H1 (cell line): ENCODE data around the gene SUPT20H. TPM values are rescaled to one million over a fixed set of nuclear protein-coding genes. Genes with fewer than 3 reads are reported as not detected.

Experiments used
- BACH1 ChIP-seq: IDR thresholded peaks from 2 replicates; pipeline ENCODE4 v1.6.1; 2012; ENCODE audit warnings: low read length, improper control_type of control experiment
- SP4 ChIP-seq: IDR thresholded peaks from 2 replicates; pipeline ENCODE4 v1.6.1; 2012; ENCODE audit warnings: low read length, inconsistent platforms
- polyA plus RNA-seq, 7 experiments: library from polyadenylated mRNA; depleted of rRNA in 3 of 7; stranded (reverse) in 5 of 7; unstranded in 2 of 7; fragments of >200 nt in 5 of 7; fragments of 200-250 nt in 2 of 7; gene quantifications; 1 replicate in 5 of 7; 2 replicates in 1 of 7; 4 replicates in 1 of 7; pipeline versions ENCODE4 v1.2.1 to v1.2.3, GENCODE V29; 2011 to 2013; ENCODE audit warnings: missing spikeins in 2 of 7, mixed read lengths in 2 of 7
- total RNA-seq: library from RNA; stranded (reverse); fragmentation: NEBNext Ultra II Directional; extraction: Animal tissue kit (Norgen Biotek cat#: 25700); gene quantifications from 2 replicates; pipeline ENCODE4 v1.2.1, GENCODE V29; 2021
- TF ChIP-seq, protein P1 (sequence below): fragments of 300-600 bp; sonication (generic); IDR thresholded peaks from 2 replicates; pipeline ENCODE4 v1.7.1; 2012; ENCODE audit warnings: low read length, moderate library complexity, mild to moderate bottlenecking, inconsistent platforms; ENCODE audit not compliant: insufficient replicate concordance

SUPT20H gene
- total and polyA plus RNA-seq, 2 of the 8 experiments (the other 6 are each of a cell fraction or from before 2014, with no cell fraction given) = 69.2 to 75.1 TPM

DNA sequence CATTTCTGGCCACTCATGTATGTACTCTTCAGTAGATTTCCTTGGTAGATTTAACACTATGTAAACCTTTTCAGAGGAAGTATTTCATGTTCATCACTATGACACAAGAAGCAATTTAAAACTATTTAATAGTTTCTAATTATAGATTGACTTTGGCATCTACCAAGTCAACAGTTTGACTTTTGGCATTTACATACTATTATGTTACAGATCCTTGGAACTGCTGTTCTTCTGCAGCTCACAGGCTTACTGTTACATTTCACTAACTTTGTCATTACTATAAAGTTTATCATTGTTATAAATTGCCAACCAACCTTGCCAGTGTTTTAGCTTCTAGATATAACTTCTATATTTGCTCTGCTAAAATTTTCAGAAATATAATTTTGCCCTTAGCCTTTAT is 18.7 kb downstream of the SUPT20H start (continued):
- TF ChIP-seq, protein P1, sequence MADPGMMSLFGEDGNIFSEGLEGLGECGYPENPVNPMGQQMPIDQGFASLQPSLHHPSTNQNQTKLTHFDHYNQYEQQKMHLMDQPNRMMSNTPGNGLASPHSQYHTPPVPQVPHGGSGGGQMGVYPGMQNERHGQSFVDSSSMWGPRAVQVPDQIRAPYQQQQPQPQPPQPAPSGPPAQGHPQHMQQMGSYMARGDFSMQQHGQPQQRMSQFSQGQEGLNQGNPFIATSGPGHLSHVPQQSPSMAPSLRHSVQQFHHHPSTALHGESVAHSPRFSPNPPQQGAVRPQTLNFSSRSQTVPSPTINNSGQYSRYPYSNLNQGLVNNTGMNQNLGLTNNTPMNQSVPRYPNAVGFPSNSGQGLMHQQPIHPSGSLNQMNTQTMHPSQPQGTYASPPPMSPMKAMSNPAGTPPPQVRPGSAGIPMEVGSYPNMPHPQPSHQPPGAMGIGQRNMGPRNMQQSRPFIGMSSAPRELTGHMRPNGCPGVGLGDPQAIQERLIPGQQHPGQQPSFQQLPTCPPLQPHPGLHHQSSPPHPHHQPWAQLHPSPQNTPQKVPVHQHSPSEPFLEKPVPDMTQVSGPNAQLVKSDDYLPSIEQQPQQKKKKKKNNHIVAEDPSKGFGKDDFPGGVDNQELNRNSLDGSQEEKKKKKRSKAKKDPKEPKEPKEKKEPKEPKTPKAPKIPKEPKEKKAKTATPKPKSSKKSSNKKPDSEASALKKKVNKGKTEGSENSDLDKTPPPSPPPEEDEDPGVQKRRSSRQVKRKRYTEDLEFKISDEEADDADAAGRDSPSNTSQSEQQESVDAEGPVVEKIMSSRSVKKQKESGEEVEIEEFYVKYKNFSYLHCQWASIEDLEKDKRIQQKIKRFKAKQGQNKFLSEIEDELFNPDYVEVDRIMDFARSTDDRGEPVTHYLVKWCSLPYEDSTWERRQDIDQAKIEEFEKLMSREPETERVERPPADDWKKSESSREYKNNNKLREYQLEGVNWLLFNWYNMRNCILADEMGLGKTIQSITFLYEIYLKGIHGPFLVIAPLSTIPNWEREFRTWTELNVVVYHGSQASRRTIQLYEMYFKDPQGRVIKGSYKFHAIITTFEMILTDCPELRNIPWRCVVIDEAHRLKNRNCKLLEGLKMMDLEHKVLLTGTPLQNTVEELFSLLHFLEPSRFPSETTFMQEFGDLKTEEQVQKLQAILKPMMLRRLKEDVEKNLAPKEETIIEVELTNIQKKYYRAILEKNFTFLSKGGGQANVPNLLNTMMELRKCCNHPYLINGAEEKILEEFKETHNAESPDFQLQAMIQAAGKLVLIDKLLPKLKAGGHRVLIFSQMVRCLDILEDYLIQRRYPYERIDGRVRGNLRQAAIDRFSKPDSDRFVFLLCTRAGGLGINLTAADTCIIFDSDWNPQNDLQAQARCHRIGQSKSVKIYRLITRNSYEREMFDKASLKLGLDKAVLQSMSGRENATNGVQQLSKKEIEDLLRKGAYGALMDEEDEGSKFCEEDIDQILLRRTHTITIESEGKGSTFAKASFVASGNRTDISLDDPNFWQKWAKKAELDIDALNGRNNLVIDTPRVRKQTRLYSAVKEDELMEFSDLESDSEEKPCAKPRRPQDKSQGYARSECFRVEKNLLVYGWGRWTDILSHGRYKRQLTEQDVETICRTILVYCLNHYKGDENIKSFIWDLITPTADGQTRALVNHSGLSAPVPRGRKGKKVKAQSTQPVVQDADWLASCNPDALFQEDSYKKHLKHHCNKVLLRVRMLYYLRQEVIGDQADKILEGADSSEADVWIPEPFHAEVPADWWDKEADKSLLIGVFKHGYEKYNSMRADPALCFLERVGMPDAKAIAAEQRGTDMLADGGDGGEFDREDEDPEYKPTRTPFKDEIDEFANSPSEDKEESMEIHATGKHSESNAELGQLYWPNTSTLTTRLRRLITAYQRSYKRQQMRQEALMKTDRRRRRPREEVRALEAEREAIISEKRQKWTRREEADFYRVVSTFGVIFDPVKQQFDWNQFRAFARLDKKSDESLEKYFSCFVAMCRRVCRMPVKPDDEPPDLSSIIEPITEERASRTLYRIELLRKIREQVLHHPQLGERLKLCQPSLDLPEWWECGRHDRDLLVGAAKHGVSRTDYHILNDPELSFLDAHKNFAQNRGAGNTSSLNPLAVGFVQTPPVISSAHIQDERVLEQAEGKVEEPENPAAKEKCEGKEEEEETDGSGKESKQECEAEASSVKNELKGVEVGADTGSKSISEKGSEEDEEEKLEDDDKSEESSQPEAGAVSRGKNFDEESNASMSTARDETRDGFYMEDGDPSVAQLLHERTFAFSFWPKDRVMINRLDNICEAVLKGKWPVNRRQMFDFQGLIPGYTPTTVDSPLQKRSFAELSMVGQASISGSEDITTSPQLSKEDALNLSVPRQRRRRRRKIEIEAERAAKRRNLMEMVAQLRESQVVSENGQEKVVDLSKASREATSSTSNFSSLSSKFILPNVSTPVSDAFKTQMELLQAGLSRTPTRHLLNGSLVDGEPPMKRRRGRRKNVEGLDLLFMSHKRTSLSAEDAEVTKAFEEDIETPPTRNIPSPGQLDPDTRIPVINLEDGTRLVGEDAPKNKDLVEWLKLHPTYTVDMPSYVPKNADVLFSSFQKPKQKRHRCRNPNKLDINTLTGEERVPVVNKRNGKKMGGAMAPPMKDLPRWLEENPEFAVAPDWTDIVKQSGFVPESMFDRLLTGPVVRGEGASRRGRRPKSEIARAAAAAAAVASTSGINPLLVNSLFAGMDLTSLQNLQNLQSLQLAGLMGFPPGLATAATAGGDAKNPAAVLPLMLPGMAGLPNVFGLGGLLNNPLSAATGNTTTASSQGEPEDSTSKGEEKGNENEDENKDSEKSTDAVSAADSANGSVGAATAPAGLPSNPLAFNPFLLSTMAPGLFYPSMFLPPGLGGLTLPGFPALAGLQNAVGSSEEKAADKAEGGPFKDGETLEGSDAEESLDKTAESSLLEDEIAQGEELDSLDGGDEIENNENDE = no peak
- TF ChIP-seq SP4 = no peak
- TF ChIP-seq BACH1 = no peak
